Measurements from ENCODE around the gene FBLL1.

- TF ChIP-seq CTCF (conservative IDR thresholded peaks at IDR 0.05; ENCODE audit: low read depth, low read length) (no peak), EZH2 (IDR thresholded peaks at IDR 0.05; ENCODE audit: low read length, unreplicated experiment) (no peak), EZH2phosphoT487 (IDR thresholded peaks at IDR 0.05; ENCODE audit: borderline replicate concordance, low read length) (no peak)
These were observed 46.7 kb upstream of the FBLL1 start for GRCh38 chr5:168482361-168482760.

All from PC-3 (cell line).